Choroid plexus epithelial cell (primary cell): ENCODE data around the gene SFMBT2.
A peak's percentile ranks its signal among the peaks of the same experiment; 100 is the strongest.

Source experiments
- DNase-seq: peaks from one replicate; pipeline ENCODE4 v3.0.0-alpha.2; 2010; ENCODE audit warnings: low read depth
- H3K4me3 ChIP-seq: 2 replicates; pipeline ENCODE4 v1.5.1; 2011; ENCODE audit warnings: low read depth, mild to moderate bottlenecking, control low read depth, low read length, moderate library complexity
- CTCF ChIP-seq: conservative IDR thresholded peaks from 2 replicates; pipeline ENCODE4 v1.5.1; 2011; ENCODE audit warnings: low read depth, mild to moderate bottlenecking, control low read depth, inconsistent platforms, low read length, moderate library complexity

Gene SFMBT2

GRCh38 chr10:7164955-7165354, 245.9 kb downstream of the SFMBT2 start:
- DNase-seq = no peak
- TF ChIP-seq CTCF = no peak
- H3K4me3 ChIP-seq = no peak overlapping the region

- DNase-seq = no peak
- H3K4me3 ChIP-seq = no peak overlapping the region
- no peak for TF ChIP-seq CTCF
Measured at GRCh38 chr10:7162331-7162730, 248.5 kb downstream of the SFMBT2 start.

- H3K4me3 ChIP-seq = no peak overlapping the region
- no peak for TF ChIP-seq CTCF
- no peak for DNase-seq
Measured at GRCh38 chr10:7161484-7162250, 249.2 kb downstream of the SFMBT2 start.

- DNase-seq = no peak
- no peak overlapping the region for H3K4me3 ChIP-seq
- TF ChIP-seq CTCF = no peak
Measured at GRCh38 chr10:7159928-7160327, 250.9 kb downstream of the SFMBT2 start.

GRCh38 chr10:7159517-7159916, 251.3 kb downstream of the SFMBT2 start:
- no peak for TF ChIP-seq CTCF
- no peak for DNase-seq
- no peak overlapping the region for H3K4me3 ChIP-seq

- no peak for TF ChIP-seq CTCF
- no peak overlapping the region for H3K4me3 ChIP-seq
- no peak for DNase-seq
Measured at GRCh38 chr10:7157091-7157490, 253.7 kb downstream of the SFMBT2 start.

GRCh38 chr10:7153750-7154149, 257.1 kb downstream of the SFMBT2 start:
- TF ChIP-seq CTCF = no peak
- peak; percentile 4 for DNase-seq
- H3K4me3 ChIP-seq = no peak overlapping the region
